Epithelial cell of esophagus (primary cell): Measurements from ENCODE around the gene AOPEP.

Source experiments
- DNase-seq: peaks from one replicate; pipeline ENCODE4 v3.0.0; 2010; ENCODE audit warnings: low read depth
- H3K4me3 ChIP-seq: 2 replicates; pipeline ENCODE4 v1.5.1; 2011; ENCODE audit warnings: mild to moderate bottlenecking, low read length, control low read depth
- CTCF ChIP-seq: IDR thresholded peaks from 2 replicates; pipeline ENCODE4 v1.5.1; 2011; ENCODE audit warnings: low read depth, mild to moderate bottlenecking, low read length, control low read depth, inconsistent platforms; ENCODE audit not compliant: insufficient read depth; ENCODE audit errors: missing control alignments

AOPEP gene

GRCh38 chr9:94758880-94759279 is 32.4 kb downstream of the AOPEP start:
- no peak overlapping the region for H3K4me3 ChIP-seq
- no peak for TF ChIP-seq CTCF
- no peak for DNase-seq

- H3K4me3 ChIP-seq: no peak overlapping the region
- no peak for DNase-seq
- no peak for TF ChIP-seq CTCF
Observed at GRCh38 chr9:94760010-94760409, 33.5 kb downstream of the AOPEP start.

DNA sequence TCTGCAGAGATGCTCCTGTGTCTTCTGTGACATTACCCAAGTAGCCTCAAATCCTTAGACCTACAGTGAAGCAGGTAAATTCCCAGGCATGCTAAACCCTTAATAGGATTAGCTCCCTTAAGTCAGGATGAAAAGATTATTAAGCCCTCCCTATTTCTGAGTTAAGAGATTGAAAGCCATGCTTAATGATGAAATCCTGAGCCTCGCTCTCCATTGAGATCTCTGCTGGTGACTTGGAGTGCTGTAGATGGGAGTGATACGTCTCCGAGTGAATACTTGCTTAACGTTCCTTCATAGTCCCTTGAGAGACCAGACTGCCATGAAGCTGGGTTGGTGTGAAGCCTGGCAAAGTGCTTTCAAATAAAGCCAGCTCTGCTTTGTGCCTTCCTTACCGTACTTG is 34.2 kb downstream of the AOPEP start:
- DNase-seq: no peak
- TF ChIP-seq CTCF: no peak
- no peak overlapping the region for H3K4me3 ChIP-seq

- DNase-seq: peak; percentile 47
- H3K4me3 ChIP-seq: no peak overlapping the region
- TF ChIP-seq CTCF: no peak
Observed at GRCh38 chr9:94761481-94761880, 35.0 kb downstream of the AOPEP start.

- DNase-seq: peak; percentile 38
- no peak for TF ChIP-seq CTCF
Observed at GRCh38 chr9:94767331-94768072, 41.0 kb downstream of the AOPEP start.

DNA sequence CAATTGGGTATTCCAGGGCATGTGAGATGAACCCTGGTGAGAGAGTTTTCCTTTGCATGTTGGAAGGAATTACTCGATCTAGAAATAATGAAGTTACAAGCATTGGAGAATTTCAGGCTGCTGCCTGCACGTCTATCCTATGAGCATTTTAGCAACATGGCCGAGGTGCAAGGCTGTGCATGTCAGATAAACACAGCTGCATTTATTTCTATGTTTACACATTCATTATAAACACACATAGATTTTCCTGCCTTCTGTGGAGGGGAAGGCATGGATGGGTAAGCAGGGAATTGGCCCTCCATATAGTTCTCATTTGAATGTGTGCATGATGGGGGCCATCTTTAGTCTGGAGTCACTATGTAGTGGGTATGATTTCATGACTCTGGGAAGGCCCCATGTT is 42.3 kb downstream of the AOPEP start:
- no peak for TF ChIP-seq CTCF
- DNase-seq: no peak
- no peak overlapping the region for H3K4me3 ChIP-seq

More at GRCh38 chr9:94767331-94768072, 41.0 kb downstream of the AOPEP start:
- no peak overlapping the region for H3K4me3 ChIP-seq

- no peak overlapping the region for H3K4me3 ChIP-seq
- no peak for TF ChIP-seq CTCF
- DNase-seq: no peak
Observed at GRCh38 chr9:94770334-94770733, 43.8 kb downstream of the AOPEP start.
